NT2/D1 (cell line): ENCODE measurements around the gene HIPK2.

Source experiments
- SUZ12 ChIP-seq: IDR thresholded peaks from 2 replicates; pipeline ENCODE4 v1.6.1; 2011; ENCODE audit not compliant: insufficient read length, insufficient read depth; ENCODE audit errors: extremely low read depth
- YY1 ChIP-seq: IDR thresholded peaks from 2 replicates; pipeline ENCODE4 v1.6.1; 2011; ENCODE audit not compliant: insufficient read length, insufficient read depth
- ZNF274 ChIP-seq: IDR thresholded peaks from 2 replicates; pipeline ENCODE4 v1.6.1; 2011; ENCODE audit warnings: mild to moderate bottlenecking, low read depth, low read length

DNA sequence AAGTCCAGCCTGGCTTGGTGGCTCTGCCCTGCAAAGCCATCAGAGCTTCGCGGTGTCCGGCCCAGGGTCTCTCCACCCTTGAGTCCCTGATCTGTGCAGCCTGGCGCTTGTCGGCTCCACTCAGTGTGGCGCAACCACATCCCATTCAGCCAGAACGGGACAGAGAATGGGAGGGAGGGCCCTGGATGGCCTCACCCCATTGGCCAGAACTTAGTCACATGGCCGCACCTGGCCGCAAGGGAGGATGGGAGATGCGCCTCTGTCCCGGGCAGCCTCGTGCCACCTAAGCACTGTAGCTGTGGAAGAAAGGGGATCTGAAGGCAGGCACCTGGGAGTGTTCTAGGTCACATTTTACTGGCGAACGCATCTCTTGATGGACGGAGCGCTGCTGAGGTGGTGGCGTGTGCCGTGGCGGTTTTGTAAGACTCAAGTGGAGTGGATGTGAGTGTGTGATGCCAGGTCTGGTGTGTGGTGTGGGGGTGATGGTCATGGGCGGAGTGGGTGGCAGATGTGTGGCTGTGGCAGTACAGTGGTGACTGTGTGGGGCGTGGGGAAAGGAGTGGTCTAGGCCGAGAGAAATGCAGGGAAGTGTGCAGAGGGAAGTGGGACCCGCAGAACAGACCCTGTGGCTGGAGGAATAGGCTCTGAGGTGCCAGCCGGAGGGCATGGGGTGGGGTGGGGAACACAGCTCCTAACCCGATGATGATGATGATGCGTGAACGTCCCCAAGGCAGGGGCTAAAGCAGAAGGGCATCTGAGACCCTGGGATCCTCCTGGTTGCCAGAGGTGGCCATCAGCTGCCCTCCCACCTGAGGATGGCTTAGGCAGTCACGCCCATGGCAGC, 235.3 kb downstream of the HIPK2 start:
- TF ChIP-seq YY1 (no peak), ZNF274 (no peak), SUZ12 (no peak)
